Measurements from ENCODE around the gene RGMA.

DNA sequence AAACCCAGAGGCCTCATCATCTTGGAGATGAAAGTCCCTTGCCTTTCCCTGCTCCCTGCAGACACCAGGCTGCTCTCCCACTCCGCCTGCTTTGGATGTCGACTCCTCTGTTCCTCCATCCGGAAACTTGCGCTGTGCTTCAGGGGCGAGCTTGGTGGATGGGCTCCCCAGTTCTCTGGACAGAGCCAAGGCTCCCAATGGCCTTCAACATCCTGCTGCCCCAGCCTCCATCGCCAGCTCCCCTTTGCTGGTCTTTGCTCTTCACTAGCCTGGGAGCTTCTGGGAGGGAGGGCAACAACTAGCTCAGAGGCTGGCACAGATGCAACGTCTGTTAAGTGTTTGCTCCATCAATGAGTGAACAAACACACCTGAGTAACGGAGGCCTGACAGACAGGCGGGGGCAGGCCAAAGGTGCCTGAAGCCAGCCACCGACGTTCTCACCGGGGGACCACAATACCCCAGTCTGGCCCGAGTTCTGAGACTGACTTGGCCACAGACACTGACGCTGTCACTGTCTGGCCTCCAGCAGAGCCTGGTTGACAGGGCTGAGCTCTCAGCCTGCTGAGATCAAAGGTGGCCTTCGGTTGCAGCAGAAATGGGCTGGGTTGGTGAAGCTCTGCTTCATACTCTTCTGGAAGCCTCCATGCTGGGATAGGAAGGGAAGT is 39.0 kb downstream of the RGMA start:
- no peak for TF ChIP-seq POLR2A (IDR thresholded peaks at IDR 0.05)
- TF ChIP-seq, protein P1, sequence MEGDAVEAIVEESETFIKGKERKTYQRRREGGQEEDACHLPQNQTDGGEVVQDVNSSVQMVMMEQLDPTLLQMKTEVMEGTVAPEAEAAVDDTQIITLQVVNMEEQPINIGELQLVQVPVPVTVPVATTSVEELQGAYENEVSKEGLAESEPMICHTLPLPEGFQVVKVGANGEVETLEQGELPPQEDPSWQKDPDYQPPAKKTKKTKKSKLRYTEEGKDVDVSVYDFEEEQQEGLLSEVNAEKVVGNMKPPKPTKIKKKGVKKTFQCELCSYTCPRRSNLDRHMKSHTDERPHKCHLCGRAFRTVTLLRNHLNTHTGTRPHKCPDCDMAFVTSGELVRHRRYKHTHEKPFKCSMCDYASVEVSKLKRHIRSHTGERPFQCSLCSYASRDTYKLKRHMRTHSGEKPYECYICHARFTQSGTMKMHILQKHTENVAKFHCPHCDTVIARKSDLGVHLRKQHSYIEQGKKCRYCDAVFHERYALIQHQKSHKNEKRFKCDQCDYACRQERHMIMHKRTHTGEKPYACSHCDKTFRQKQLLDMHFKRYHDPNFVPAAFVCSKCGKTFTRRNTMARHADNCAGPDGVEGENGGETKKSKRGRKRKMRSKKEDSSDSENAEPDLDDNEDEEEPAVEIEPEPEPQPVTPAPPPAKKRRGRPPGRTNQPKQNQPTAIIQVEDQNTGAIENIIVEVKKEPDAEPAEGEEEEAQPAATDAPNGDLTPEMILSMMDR (IDR thresholded peaks at IDR 0.05) = no peak
